ENCODE data around the gene PCLAF. TPM values are rescaled to one million over a fixed set of nuclear protein-coding genes. Genes with fewer than 3 reads are reported as not detected.
A peak's percentile ranks its signal among the peaks of the same experiment; 100 is the strongest.
"Not testable (repeated sequence)": the region's sequence is repeated elsewhere in the genome, so short reads cannot be mapped to it uniquely, and the experiment has no call there.

Gene PCLAF
- total RNA-seq, 1 experiment from 2014 or later = 274 TPM

GRCh38 chr15:64369078-64369607 lies 12.1 kb downstream of the PCLAF start:
- no peak for DNase-seq (ENCODE audit: low spot score)

- no peak for DNase-seq (ENCODE audit: low spot score)
These were observed 20.0 kb downstream of the PCLAF start for GRCh38 chr15:64361259-64361658.

- DNase-seq (ENCODE audit: low spot score) = no peak
These were observed 24.6 kb downstream of the PCLAF start for GRCh38 chr15:64356710-64357040.

- DNase-seq (ENCODE audit: low spot score) = peak; percentile 95
These were observed 25.1 kb downstream of the PCLAF start, which contains the start of gene CSNK1G1 for GRCh38 chr15:64355944-64356709. Gene CSNK1G1 (minus strand): TSS chr15:64356173. CDS start chr15:64300499, 55,674 bp downstream.

- peak; percentile 11 for DNase-seq (ENCODE audit: low spot score)
These were observed 25.8 kb downstream of the PCLAF start for GRCh38 chr15:64355348-64355943.

- no peak for DNase-seq (ENCODE audit: low spot score)
These were observed 26.4 kb downstream of the PCLAF start for GRCh38 chr15:64354688-64355344.

- no peak for DNase-seq (ENCODE audit: low spot score)
These were observed 30.0 kb downstream of the PCLAF start for GRCh38 chr15:64351265-64351664.

- DNase-seq (ENCODE audit: low spot score) = no peak
These were observed 31.9 kb downstream of the PCLAF start for GRCh38 chr15:64349375-64349774.

GRCh38 chr15:64348455-64348854 lies 32.8 kb downstream of the PCLAF start:
- DNase-seq (ENCODE audit: low spot score) = no peak

GRCh38 chr15:64346242-64346641 lies 35.0 kb downstream of the PCLAF start:
- not testable (repeated sequence) for DNase-seq (ENCODE audit: low spot score)

GRCh38 chr15:64344651-64345294 lies 36.5 kb downstream of the PCLAF start:
- DNase-seq (ENCODE audit: low spot score) = no peak

- DNase-seq (ENCODE audit: low spot score) = no peak
These were observed 37.4 kb downstream of the PCLAF start for GRCh38 chr15:64343841-64344240.

GRCh38 chr15:64343222-64343621 lies 38.0 kb downstream of the PCLAF start:
- no peak for DNase-seq (ENCODE audit: low spot score)

- no peak for DNase-seq (ENCODE audit: low spot score)
These were observed 39.3 kb downstream of the PCLAF start for GRCh38 chr15:64341961-64342360.

- DNase-seq (ENCODE audit: low spot score) = no peak
These were observed 40.9 kb downstream of the PCLAF start for GRCh38 chr15:64340355-64340754.

- DNase-seq (ENCODE audit: low spot score) = no peak
These were observed 43.5 kb downstream of the PCLAF start for GRCh38 chr15:64337761-64338160.

GRCh38 chr15:64333986-64334929 lies 47.0 kb downstream of the PCLAF start:
- no peak for DNase-seq (ENCODE audit: low spot score)

- no peak for DNase-seq (ENCODE audit: low spot score)
These were observed 47.7 kb downstream of the PCLAF start for GRCh38 chr15:64333516-64333915.

- DNase-seq (ENCODE audit: low spot score) = not testable (repeated sequence)
These were observed 49.6 kb downstream of the PCLAF start for GRCh38 chr15:64331668-64332067.

- not testable (repeated sequence) for DNase-seq (ENCODE audit: low spot score)
These were observed 54.3 kb downstream of the PCLAF start for GRCh38 chr15:64326975-64327374.

- DNase-seq (ENCODE audit: low spot score) = not testable (repeated sequence)
These were observed 54.8 kb downstream of the PCLAF start for GRCh38 chr15:64326458-64326857.

All from H4 (cell line).